HCT116 (cell line): Measurements from ENCODE around the gene LYRM4. TPM values are rescaled to one million over a fixed set of nuclear protein-coding genes. Genes with fewer than 3 reads are reported as not detected.
"Not testable (repeated sequence)": the region's sequence is repeated elsewhere in the genome, so short reads cannot be mapped to it uniquely, and the experiment has no call there.

Experiments
- ATAC-seq: fragments of 200-7000 bp; cut with Tn5 transposase; 2 replicates; pipeline ENCODE4 v1.9.1; 2020; ENCODE audit warnings: mild to moderate bottlenecking, moderate library complexity
- BruUV-seq: library from RNA; stranded (reverse); fragments of 400-500 nt; replicated peaks from 2 replicates; lab custom pipeline; 2021; lab: Mats Ljungman, UMichigan
- CTCF ChIA-PET: fragments of 300-600 bp; sonication (Branson Sonifier 250); formaldehyde crosslinking; loops from one replicate; lab custom pipeline; 2021; ENCODE audit warnings: antibody characterized with exemption; lab: Charles Lee
- POLR2A ChIA-PET: fragments of 300-600, 350-600 bp; sonication (Branson Sonifier 250); formaldehyde crosslinking; loops from one replicate; lab custom pipeline; 2021; ENCODE audit warnings: antibody characterized with exemption; lab: Charles Lee
- RAD21 ChIA-PET, 2 experiments: fragments of 300-600 bp; sonication (Branson Sonifier 250); formaldehyde crosslinking; loops; one replicate each; lab custom pipeline; 2023; ENCODE audit warnings: low total read pairs in 2 of 2; ENCODE audit not compliant: uncharacterized antibody in 2 of 2, unreplicated experiment in 2 of 2, low non-redundant PET in 1 of 2; lab: Charles Lee
- DNase-seq: peaks from one replicate; pipeline ENCODE4 v3.0.0-alpha.2; 2010; ENCODE audit warnings: low read depth, low spot score
- H2AFZ ChIP-seq: fragments of 200-600 bp; shearing (Covaris generic), sonication (generic); 2 replicates; pipeline ENCODE4 v1.6.1; 2017; ENCODE audit warnings: low read depth, mixed run types, mixed read lengths, antibody characterized with exemption, low read length; ENCODE audit not compliant: poor library complexity, severe bottlenecking
- H3K27ac ChIP-seq: 2 replicates; pipeline ENCODE4 v1.5.1; 2012; ENCODE audit warnings: low read depth, low read length
- H3K27me3 ChIP-seq: fragments of 200-600 bp; sonication (generic); 2 replicates; pipeline ENCODE4 v1.6.1; 2016; ENCODE audit warnings: mixed run types, low read length, mixed read lengths; ENCODE audit not compliant: insufficient read depth
- H3K36me3 ChIP-seq, 2 experiments: fragments of 200-500 bp in 1 of 2; fragments of 200-600 bp in 1 of 2; sonication (Bioruptor generic) in 1 of 2; sonication (generic) in 1 of 2; 2 replicates each; pipeline versions ENCODE4 v1.5.1 to v1.6.1; 2014 to 2016; ENCODE audit warnings: low read length in 2 of 2, inconsistent platforms in 1 of 2, mixed read lengths in 1 of 2, mixed run types in 1 of 2; ENCODE audit not compliant: insufficient read depth in 2 of 2, control insufficient read depth in 1 of 2
- H3K4me1 ChIP-seq, 2 experiments: fragments of 200-600 bp in 1 of 2; sonication (generic) in 1 of 2; 2 replicates each; pipeline versions ENCODE4 v1.5.1 to v1.6.1; 2012 to 2017; ENCODE audit warnings: low read length in 2 of 2, inconsistent platforms in 1 of 2, mild to moderate bottlenecking in 1 of 2, mixed read lengths in 1 of 2, mixed run types in 1 of 2, moderate library complexity in 1 of 2; ENCODE audit not compliant: insufficient read depth in 2 of 2, control insufficient read depth in 1 of 2
- H3K4me2 ChIP-seq: fragments of 200-600 bp; sonication (generic); 2 replicates; pipeline ENCODE4 v1.6.1; 2017; ENCODE audit warnings: mixed run types, low read length, mixed read lengths
- H3K4me3 ChIP-seq, 2 experiments: fragments of 200-600 bp in 1 of 2; sonication (generic) in 1 of 2; replicated peaks in 1 of 2; 2 replicates each; pipeline ENCODE4 v1.5.1; 2011 to 2016; ENCODE audit warnings: low read length in 2 of 2, control low read depth in 1 of 2, low read depth in 1 of 2, mild to moderate bottlenecking in 1 of 2, mixed read lengths in 1 of 2, mixed run types in 1 of 2
- H3K79me2 ChIP-seq: fragments of 200-600 bp; sonication (generic); 2 replicates; pipeline ENCODE4 v1.6.1; 2017; ENCODE audit warnings: mild to moderate bottlenecking, mixed run types, low read length, moderate library complexity, mixed read lengths; ENCODE audit not compliant: insufficient read depth
- H3K9ac ChIP-seq: fragments of 200-600 bp; sonication (generic); 2 replicates; pipeline ENCODE4 v1.6.1; 2016; ENCODE audit warnings: low read length, mixed read lengths
- H3K9me2 ChIP-seq: fragments of 200-600 bp; sonication (generic), shearing (Covaris generic); 2 replicates; pipeline ENCODE4 v1.6.1; 2017; ENCODE audit warnings: mixed run types, mild to moderate bottlenecking, moderate library complexity; ENCODE audit not compliant: insufficient read depth
- H3K9me3 ChIP-seq, 2 experiments: fragments of 200-500 bp in 1 of 2; fragments of 200-600 bp in 1 of 2; sonication (Bioruptor generic) in 1 of 2; sonication (generic) in 1 of 2; 2 replicates each; pipeline ENCODE4 v1.6.1; 2014 to 2017; ENCODE audit warnings: low read length in 2 of 2, mixed read lengths in 2 of 2, inconsistent platforms in 1 of 2, low read depth in 1 of 2, mild to moderate bottlenecking in 1 of 2, mixed run types in 1 of 2, moderate library complexity in 1 of 2; ENCODE audit not compliant: control insufficient read depth in 1 of 2, insufficient read depth in 1 of 2
- H4K20me1 ChIP-seq: fragments of 200-600 bp; sonication (generic), shearing (Covaris generic); 2 replicates; pipeline ENCODE4 v1.6.1; 2017; ENCODE audit warnings: mixed run types, mild to moderate bottlenecking, moderate library complexity; ENCODE audit not compliant: insufficient read depth
- CEBPB ChIP-seq: IDR thresholded peaks from 2 replicates; pipeline ENCODE4 v1.6.1; 2012; ENCODE audit warnings: low read depth
- ELF1 ChIP-seq: IDR thresholded peaks from 2 replicates; pipeline ENCODE4 v1.6.1; 2012; ENCODE audit warnings: low read depth, borderline replicate concordance
- FOSL1 ChIP-seq: IDR thresholded peaks from 2 replicates; pipeline ENCODE4 v1.6.1; 2012; ENCODE audit warnings: low read depth
- JUND ChIP-seq: IDR thresholded peaks from 2 replicates; pipeline ENCODE4 v1.6.1; 2012
- RAD21 ChIP-seq: IDR thresholded peaks from 2 replicates; pipeline ENCODE4 v1.6.1; 2012; ENCODE audit warnings: low read depth, mild to moderate bottlenecking
- TCF7L2 ChIP-seq: IDR thresholded peaks from 2 replicates; pipeline ENCODE4 v1.7.0; 2011; ENCODE audit warnings: borderline replicate concordance, inconsistent platforms; ENCODE audit not compliant: insufficient read depth, insufficient read length; ENCODE audit errors: extremely low read depth
- intact Hi-C: fragments of 100-400 bp; cut with micrococcal nuclease; formaldehyde crosslinking; loops from 2 replicates; pipeline ENCODE4 v1.10.0; 2022
- total RNA-seq: library from RNA; stranded (reverse); gene quantifications from one replicate; pipeline ENCODE4 v1.2.1, GENCODE V29; 2021; ENCODE audit not compliant: unreplicated experiment
- TF ChIP-seq, protein P1 (sequence below): IDR thresholded peaks from 2 replicates; pipeline ENCODE4 v1.6.1; 2012
- TF ChIP-seq, protein P2 (sequence below), 3 experiments: fragments of 200-600 bp in 1 of 3; sonication (generic) in 1 of 3; IDR thresholded peaks in 2 of 3; conservative IDR thresholded peaks in 1 of 3; 2 replicates each; pipeline ENCODE4 v1.5.1; 2012 to 2017; ENCODE audit warnings: low read depth in 2 of 3, low read length in 2 of 3, antibody characterized with exemption in 1 of 3, borderline replicate concordance in 1 of 3, control low read depth in 1 of 3, mild to moderate bottlenecking in 1 of 3, mixed read lengths in 1 of 3, mixed run types in 1 of 3, moderate library complexity in 1 of 3; ENCODE audit not compliant: insufficient read depth in 1 of 3

Gene LYRM4
- total RNA-seq, 1 experiment from 2014 or later = 30.1 TPM

DNA sequence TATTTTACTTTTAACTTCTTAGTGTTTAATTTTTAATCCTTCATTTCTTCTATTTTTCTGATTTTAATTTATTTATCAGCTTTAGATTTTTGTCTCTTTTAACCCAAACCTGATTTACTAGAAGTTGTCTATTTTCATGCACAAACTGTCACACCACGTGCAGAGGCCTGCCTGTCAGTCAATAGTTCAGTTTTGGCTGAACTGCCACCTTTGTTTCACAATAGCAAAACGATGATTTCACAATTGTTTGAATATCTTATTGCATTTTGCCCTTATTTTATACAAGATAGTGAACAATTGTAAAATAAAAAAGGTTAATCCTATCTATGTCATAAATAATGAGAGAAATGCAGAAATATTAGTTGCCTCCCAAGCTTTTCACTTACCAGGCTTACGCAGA lies 199.6 kb downstream of the LYRM4 start (continued):
- TF ChIP-seq RAD21 (no peak), ELF1 (no peak), FOSL1 (no peak), JUND (no peak), TCF7L2 (no peak), CEBPB (no peak)
- TF ChIP-seq, protein P1, sequence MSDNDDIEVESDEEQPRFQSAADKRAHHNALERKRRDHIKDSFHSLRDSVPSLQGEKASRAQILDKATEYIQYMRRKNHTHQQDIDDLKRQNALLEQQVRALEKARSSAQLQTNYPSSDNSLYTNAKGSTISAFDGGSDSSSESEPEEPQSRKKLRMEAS = no peak
- TF ChIP-seq, protein P2, sequence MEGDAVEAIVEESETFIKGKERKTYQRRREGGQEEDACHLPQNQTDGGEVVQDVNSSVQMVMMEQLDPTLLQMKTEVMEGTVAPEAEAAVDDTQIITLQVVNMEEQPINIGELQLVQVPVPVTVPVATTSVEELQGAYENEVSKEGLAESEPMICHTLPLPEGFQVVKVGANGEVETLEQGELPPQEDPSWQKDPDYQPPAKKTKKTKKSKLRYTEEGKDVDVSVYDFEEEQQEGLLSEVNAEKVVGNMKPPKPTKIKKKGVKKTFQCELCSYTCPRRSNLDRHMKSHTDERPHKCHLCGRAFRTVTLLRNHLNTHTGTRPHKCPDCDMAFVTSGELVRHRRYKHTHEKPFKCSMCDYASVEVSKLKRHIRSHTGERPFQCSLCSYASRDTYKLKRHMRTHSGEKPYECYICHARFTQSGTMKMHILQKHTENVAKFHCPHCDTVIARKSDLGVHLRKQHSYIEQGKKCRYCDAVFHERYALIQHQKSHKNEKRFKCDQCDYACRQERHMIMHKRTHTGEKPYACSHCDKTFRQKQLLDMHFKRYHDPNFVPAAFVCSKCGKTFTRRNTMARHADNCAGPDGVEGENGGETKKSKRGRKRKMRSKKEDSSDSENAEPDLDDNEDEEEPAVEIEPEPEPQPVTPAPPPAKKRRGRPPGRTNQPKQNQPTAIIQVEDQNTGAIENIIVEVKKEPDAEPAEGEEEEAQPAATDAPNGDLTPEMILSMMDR (IDR thresholded peaks at IDR 0.05 in 2 of 3, conservative IDR thresholded peaks at IDR 0.05 in 1 of 3; ENCODE audit: borderline replicate concordance in 1 of 3, insufficient read depth in 1 of 3, low read depth in 2 of 3, low read length in 2 of 3) = no peak

- H3K79me2 ChIP-seq, H3K9me2 ChIP-seq, DNase-seq, intact Hi-C loops, H3K36me3 ChIP-seq, H3K4me1 ChIP-seq, CTCF ChIA-PET, RAD21 ChIA-PET, BruUV-seq, H3K4me3 ChIP-seq, H4K20me1 ChIP-seq, H3K9ac ChIP-seq, H2AFZ ChIP-seq, POLR2A ChIA-PET, ATAC-seq, H3K27ac ChIP-seq, H3K9me3 ChIP-seq, H3K4me2 ChIP-seq, H3K27me3 ChIP-seq: not testable (repeated sequence)
These were observed 200.3 kb downstream of the LYRM4 start for GRCh38 chr6:5060439-5060838.
